ENCODE results near the gene MAP2K7.

DNA sequence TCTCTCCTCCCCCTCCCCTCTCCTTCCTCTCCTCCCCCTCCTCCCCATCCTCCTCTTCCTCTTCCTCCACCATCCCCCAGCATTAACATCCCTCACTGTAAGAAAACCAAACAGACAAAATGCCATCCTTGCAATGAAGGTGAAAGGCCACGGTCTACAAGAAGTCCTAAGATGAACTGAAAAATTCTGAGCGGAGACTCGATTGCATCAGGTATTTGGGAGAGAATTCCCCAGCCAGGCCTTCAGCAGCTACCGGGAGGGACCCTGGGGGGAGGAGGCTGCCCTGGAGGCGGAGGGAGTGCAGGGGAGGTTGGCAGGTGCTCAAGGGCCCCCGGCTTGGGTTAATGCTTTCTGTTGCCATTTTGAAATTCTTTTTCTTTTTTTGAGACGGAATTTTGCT, 49.9 kb downstream of the MAP2K7 start:
- TF ChIP-seq POLR2AphosphoS5 (IDR thresholded peaks at IDR 0.05) (no peak), POLR2A (IDR thresholded peaks at IDR 0.05) (no peak)
- TF ChIP-seq, protein P1, sequence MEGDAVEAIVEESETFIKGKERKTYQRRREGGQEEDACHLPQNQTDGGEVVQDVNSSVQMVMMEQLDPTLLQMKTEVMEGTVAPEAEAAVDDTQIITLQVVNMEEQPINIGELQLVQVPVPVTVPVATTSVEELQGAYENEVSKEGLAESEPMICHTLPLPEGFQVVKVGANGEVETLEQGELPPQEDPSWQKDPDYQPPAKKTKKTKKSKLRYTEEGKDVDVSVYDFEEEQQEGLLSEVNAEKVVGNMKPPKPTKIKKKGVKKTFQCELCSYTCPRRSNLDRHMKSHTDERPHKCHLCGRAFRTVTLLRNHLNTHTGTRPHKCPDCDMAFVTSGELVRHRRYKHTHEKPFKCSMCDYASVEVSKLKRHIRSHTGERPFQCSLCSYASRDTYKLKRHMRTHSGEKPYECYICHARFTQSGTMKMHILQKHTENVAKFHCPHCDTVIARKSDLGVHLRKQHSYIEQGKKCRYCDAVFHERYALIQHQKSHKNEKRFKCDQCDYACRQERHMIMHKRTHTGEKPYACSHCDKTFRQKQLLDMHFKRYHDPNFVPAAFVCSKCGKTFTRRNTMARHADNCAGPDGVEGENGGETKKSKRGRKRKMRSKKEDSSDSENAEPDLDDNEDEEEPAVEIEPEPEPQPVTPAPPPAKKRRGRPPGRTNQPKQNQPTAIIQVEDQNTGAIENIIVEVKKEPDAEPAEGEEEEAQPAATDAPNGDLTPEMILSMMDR (IDR thresholded peaks at IDR 0.05) = no peak
